Measurements from ENCODE around the gene CIB2. TPM values are rescaled to one million over a fixed set of nuclear protein-coding genes. Genes with fewer than 3 reads are reported as not detected.

CIB2 gene
- total RNA-seq, 4 donors from 2014 or later = 2.0 to 8.5 (median 6.5) TPM

- H3K27ac ChIP-seq = peak overlapping the region; percentile 90
- H3K4me1 ChIP-seq = peaks cover 96% of the 10 kb centered on the region
- no peak for DNase-seq (ENCODE audit: low spot score in 2 of 2)
- WGBS = 10% methylated on average over 1 of the region's 1 CpG
- TF ChIP-seq EP300 (IDR thresholded peaks at IDR 0.05) = no peak
- TF ChIP-seq POLR2A (IDR thresholded peaks at IDR 0.05) = no peak
- no peak for TF ChIP-seq CTCF (IDR thresholded peaks at IDR 0.05)
- no peak for TF ChIP-seq POLR2AphosphoS5 (IDR thresholded peaks at IDR 0.05)
- no peaks in the 10 kb centered on the region for H3K27me3 ChIP-seq
- no peak overlapping the region for H3K4me3 ChIP-seq
- H3K9me3 ChIP-seq = no peaks in the 10 kb centered on the region
- H3K36me3 ChIP-seq = no peaks in the 10 kb centered on the region
Measured at GRCh38 chr15:78067328-78068228, 63.7 kb downstream of the CIB2 start.

DNA sequence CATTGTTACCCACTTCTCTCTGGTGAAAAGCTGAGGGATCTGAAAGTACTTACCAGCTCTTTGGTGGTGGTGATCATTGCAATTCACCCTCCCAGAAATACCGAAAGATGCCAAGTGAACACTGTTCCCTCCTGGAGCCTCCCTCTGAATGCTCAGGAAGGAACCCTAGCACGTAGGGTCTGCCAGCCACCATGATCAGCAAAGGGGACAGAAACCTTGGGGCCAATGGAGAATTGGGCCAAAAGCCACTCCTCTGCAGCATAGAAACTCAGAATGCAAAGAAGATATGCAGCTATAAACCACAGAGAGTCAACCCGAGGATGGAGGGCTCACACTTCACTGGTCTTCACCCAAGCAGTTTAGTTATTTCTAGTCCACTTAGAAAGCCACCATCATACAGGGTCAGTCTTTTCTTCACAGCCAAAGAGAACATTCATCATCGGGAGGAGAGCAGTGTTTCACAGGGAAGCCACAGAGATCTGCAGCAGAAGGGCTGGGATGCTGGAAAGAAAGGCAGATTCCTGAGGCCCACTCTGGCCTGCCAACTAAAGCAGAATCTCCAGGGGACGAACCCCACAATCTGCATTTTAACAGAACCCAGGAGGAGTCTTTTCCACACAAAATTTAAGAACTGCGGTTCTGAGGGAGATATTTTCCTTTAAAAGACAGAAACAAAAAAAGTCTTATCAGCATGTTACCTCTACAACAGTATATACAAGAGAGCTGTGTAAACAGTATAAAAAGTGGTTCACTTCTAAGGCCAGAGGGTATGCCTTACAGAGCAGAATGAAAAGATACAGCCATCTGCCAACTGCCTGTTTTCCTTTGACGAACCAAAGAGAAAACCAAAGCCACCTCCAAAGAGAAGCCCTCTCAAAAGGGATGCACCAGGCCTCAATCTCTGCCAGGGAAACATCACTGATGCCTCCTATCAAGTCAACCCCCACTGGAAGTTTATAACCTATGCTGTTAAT is 65.0 kb downstream of the CIB2 start:
- TF ChIP-seq CTCF (IDR thresholded peaks at IDR 0.05) = no peak
- no peak for TF ChIP-seq POLR2A (IDR thresholded peaks at IDR 0.05)
- TF ChIP-seq POLR2AphosphoS5 (IDR thresholded peaks at IDR 0.05) = no peak
- TF ChIP-seq EP300 (IDR thresholded peaks at IDR 0.05) = no peak
- Histone ChIP-seq H3K27me3 (no peaks in the 10 kb centered on the region), H3K27ac (peak overlapping the region; percentile 90), H3K4me3 (no peak overlapping the region), H3K9me3 (no peaks in the 10 kb centered on the region), H3K4me1 (peaks cover 97% of the 10 kb centered on the region), H3K36me3 (no peaks in the 10 kb centered on the region)
- WGBS = 65% methylated on average over 7 of the region's 7 CpGs
- DNase-seq (ENCODE audit: low spot score in 2 of 2) = no peak

GRCh38 chr15:78065284-78065872 is 65.9 kb downstream of the CIB2 start:
- WGBS = 26% methylated on average over 5 of the region's 5 CpGs
- Histone ChIP-seq H3K36me3 (no peaks in the 10 kb centered on the region), H3K4me1 (peaks cover 96% of the 10 kb centered on the region), H3K4me3 (no peak overlapping the region), H3K27me3 (no peaks in the 10 kb centered on the region), H3K9me3 (no peaks in the 10 kb centered on the region), H3K27ac (peak overlapping the region; percentile 90)
- TF ChIP-seq POLR2AphosphoS5 (IDR thresholded peaks at IDR 0.05) (peak; percentile 36 to 94 (median 71)), POLR2A (IDR thresholded peaks at IDR 0.05) (no peak)
- DNase-seq (ENCODE audit: low spot score in 2 of 2) = peak; percentile 88

DNA sequence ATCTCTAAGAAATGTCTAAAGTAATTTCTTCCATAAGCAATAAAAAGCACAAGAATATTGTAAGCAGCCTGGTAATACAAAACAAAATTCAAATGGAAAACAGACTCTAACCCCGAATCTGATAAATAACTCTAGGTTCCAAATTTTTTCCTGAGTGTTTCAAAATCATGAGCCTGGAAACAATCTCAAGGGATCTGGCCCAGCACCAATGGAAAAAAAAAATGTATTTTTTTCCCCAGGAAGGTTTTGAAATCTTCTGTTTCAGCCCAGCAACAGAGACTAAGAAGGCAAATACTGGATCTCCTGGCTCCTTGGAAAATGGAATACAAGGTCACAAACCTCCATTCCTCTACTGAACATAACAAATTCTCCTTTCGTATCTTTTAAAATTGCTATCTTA is 66.7 kb downstream of the CIB2 start:
- H3K4me3 ChIP-seq = no peak overlapping the region
- no peaks in the 10 kb centered on the region for H3K9me3 ChIP-seq
- DNase-seq (ENCODE audit: low spot score in 2 of 2) = no peak
- peaks cover 95% of the 10 kb centered on the region for H3K4me1 ChIP-seq
- H3K36me3 ChIP-seq = no peaks in the 10 kb centered on the region
- no peaks in the 10 kb centered on the region for H3K27me3 ChIP-seq
- TF ChIP-seq POLR2A (IDR thresholded peaks at IDR 0.05) (no peak), CTCF (IDR thresholded peaks at IDR 0.05) (no peak), EP300 (IDR thresholded peaks at IDR 0.05) (no peak), POLR2AphosphoS5 (IDR thresholded peaks at IDR 0.05) (peak in 1 of 3 donors; percentile 33)
- 50% methylated on average over 2 of the region's 2 CpGs for WGBS
- H3K27ac ChIP-seq = peak overlapping the region; percentile 90

GRCh38 chr15:78063970-78064385 is 67.3 kb downstream of the CIB2 start:
- no peak overlapping the region for H3K4me3 ChIP-seq
- 62% methylated on average over 5 of the region's 5 CpGs for WGBS
- H3K27me3 ChIP-seq = no peaks in the 10 kb centered on the region
- H3K27ac ChIP-seq = peak overlapping the region; percentile 90
- no peaks in the 10 kb centered on the region for H3K9me3 ChIP-seq
- H3K4me1 ChIP-seq = peaks cover 95% of the 10 kb centered on the region
- no peaks in the 10 kb centered on the region for H3K36me3 ChIP-seq
- peak in 1 of 3 donors; percentile 28 for TF ChIP-seq POLR2AphosphoS5 (IDR thresholded peaks at IDR 0.05)
- TF ChIP-seq POLR2A (IDR thresholded peaks at IDR 0.05) = no peak
- TF ChIP-seq CTCF (IDR thresholded peaks at IDR 0.05) = no peak
- DNase-seq (ENCODE audit: low spot score in 2 of 2) = peak in 1 of 2 donors; percentile 7

Data from suprapubic skin (tissue), 4 donors.